Liver (tissue), 9 donors: ENCODE measurements around the gene SLC12A8. TPM values are rescaled to one million over a fixed set of nuclear protein-coding genes. Genes with fewer than 3 reads are reported as not detected.

Experiments used
- DNase-seq: peaks from one replicate; pipeline ENCODE4 v3.0.0-alpha.2; 2017; ENCODE audit warnings: low spot score
- H3K27ac ChIP-seq, 2 donors: one replicate each; pipeline ENCODE4 v1.7.0; 2013; ENCODE audit warnings: inconsistent platforms in 2 of 2, low read length in 2 of 2, control low read depth in 1 of 2, low read depth in 1 of 2, mild to moderate bottlenecking in 1 of 2
- H3K27me3 ChIP-seq, 4 donors: one replicate each; pipeline versions ENCODE4 v1.6.1 to v1.7.0; 2013; ENCODE audit warnings: low read length in 3 of 4, inconsistent platforms in 1 of 4, mild to moderate bottlenecking in 1 of 4, moderate library complexity in 1 of 4; ENCODE audit not compliant: control insufficient read depth in 4 of 4, insufficient read depth in 4 of 4
- H3K36me3 ChIP-seq, 4 donors: one replicate each; pipeline versions ENCODE4 v1.6.1 to v1.7.0; 2013; ENCODE audit warnings: low read length in 3 of 4, mild to moderate bottlenecking in 3 of 4, low read depth in 1 of 4, moderate library complexity in 1 of 4; ENCODE audit not compliant: control insufficient read depth in 4 of 4, insufficient read depth in 3 of 4
- H3K4me1 ChIP-seq, 4 donors: one replicate each; pipeline versions ENCODE4 v1.6.1 to v1.7.0; 2013; ENCODE audit warnings: low read length in 3 of 4, mild to moderate bottlenecking in 3 of 4, moderate library complexity in 1 of 4; ENCODE audit not compliant: control insufficient read depth in 4 of 4, insufficient read depth in 4 of 4
- H3K4me3 ChIP-seq, 3 donors: one replicate each; pipeline versions ENCODE4 v1.6.1 to v1.7.0; 2013; ENCODE audit warnings: low read length in 3 of 3, control low read depth in 1 of 3, low read depth in 1 of 3, mild to moderate bottlenecking in 1 of 3
- H3K9ac ChIP-seq, 2 donors: one replicate each; pipeline ENCODE4 v1.7.0; 2013; ENCODE audit warnings: low read length in 2 of 2, mild to moderate bottlenecking in 2 of 2, moderate library complexity in 2 of 2, control low read depth in 1 of 2, low read depth in 1 of 2
- H3K9me3 ChIP-seq, 4 donors: one replicate each; pipeline versions ENCODE4 v1.6.1 to v1.7.0; 2013; ENCODE audit warnings: low read length in 3 of 4; ENCODE audit not compliant: control insufficient read depth in 4 of 4
- EGR1 ChIP-seq, 2 donors: IDR thresholded peaks; 2 replicates each; pipeline ENCODE4 v1.6.1; 2016 to 2018; ENCODE audit warnings: antibody characterized with exemption in 2 of 2, low read depth in 2 of 2
- FOXA1 ChIP-seq: IDR thresholded peaks from 2 replicates; pipeline ENCODE4 v1.6.1; 2016; ENCODE audit warnings: antibody characterized with exemption
- FOXA2 ChIP-seq: IDR thresholded peaks from 2 replicates; pipeline ENCODE4 v1.6.1; 2016; ENCODE audit warnings: antibody characterized with exemption
- GABPA ChIP-seq, 2 donors: IDR thresholded peaks in 1 of 2; conservative IDR thresholded peaks in 1 of 2; 2 replicates each; pipeline ENCODE4 v1.6.1; 2016; ENCODE audit warnings: antibody characterized with exemption in 2 of 2, mild to moderate bottlenecking in 1 of 2, moderate library complexity in 1 of 2
- HNF4A ChIP-seq, 2 donors: conservative IDR thresholded peaks; 2 replicates each; pipeline ENCODE4 v1.6.1; 2016; ENCODE audit warnings: antibody characterized with exemption in 2 of 2, mild to moderate bottlenecking in 2 of 2
- HNF4G ChIP-seq: IDR thresholded peaks from 2 replicates; pipeline ENCODE4 v1.6.1; 2016; ENCODE audit warnings: antibody characterized with exemption
- NR2F2 ChIP-seq: IDR thresholded peaks from 2 replicates; pipeline ENCODE4 v1.6.1; 2016; ENCODE audit warnings: antibody characterized with exemption
- RAD21 ChIP-seq, 2 donors: IDR thresholded peaks; 2 replicates each; pipeline ENCODE4 v1.6.1; 2016; ENCODE audit warnings: antibody characterized with exemption in 2 of 2, mild to moderate bottlenecking in 2 of 2
- RXRA ChIP-seq, 2 donors: IDR thresholded peaks; 2 replicates each; pipeline ENCODE4 v1.6.1; 2017 to 2018; ENCODE audit warnings: antibody characterized with exemption in 2 of 2, mild to moderate bottlenecking in 1 of 2
- SP1 ChIP-seq: IDR thresholded peaks from 2 replicates; pipeline ENCODE4 v1.6.1; 2018; ENCODE audit warnings: antibody characterized with exemption, mild to moderate bottlenecking
- TAF1 ChIP-seq: conservative IDR thresholded peaks from 2 replicates; pipeline ENCODE4 v1.6.1; 2016; ENCODE audit warnings: antibody characterized with exemption, mild to moderate bottlenecking
- WGBS: extraction: QIAGEN DNeasy Blood & Tissue Kit; methylation state at CpG from one replicate; pipeline ENCODE4 v1.1.7; 2013; 5-methylcytosine and 5-hydroxymethylcytosine counted together
- polyA plus RNA-seq, 2 donors: library from polyadenylated mRNA; stranded (reverse) in 1 of 2; unstranded in 1 of 2; fragments of 200-250 nt in 1 of 2; fragments of >200 nt in 1 of 2; fragmentation: Nextera tagmentation in 1 of 2; extraction: Ambion mirVana in 1 of 2; gene quantifications; one replicate each; pipeline versions ENCODE4 v1.2.1 to v1.2.3, GENCODE V29; 2013 to 2015
- total RNA-seq, 2 donors: library from RNA; depleted of rRNA; stranded (reverse); fragments of >200 nt; gene quantifications; one replicate each; pipeline ENCODE4 v1.2.3, GENCODE V29; 2014
- TF ChIP-seq, protein P1 (sequence below): IDR thresholded peaks from 2 replicates; pipeline ENCODE4 v1.6.1; 2016; ENCODE audit warnings: antibody characterized with exemption
- TF ChIP-seq, protein P2 (sequence below): IDR thresholded peaks from 2 replicates; pipeline ENCODE4 v1.6.1; 2016; ENCODE audit warnings: antibody characterized with exemption, mild to moderate bottlenecking
- TF ChIP-seq, protein P3 (sequence below): IDR thresholded peaks from 2 replicates; pipeline ENCODE4 v1.6.1; 2016; ENCODE audit warnings: antibody characterized with exemption
- TF ChIP-seq, protein P4 (sequence below): IDR thresholded peaks from 2 replicates; pipeline ENCODE4 v1.6.1; 2016; ENCODE audit warnings: antibody characterized with exemption
- donor health status: healthy.
- donor health status: healthy.
- donor health status: healthy.
- donor health status: healthy.
- donor health status: healthy.

The SLC12A8 gene
- total and polyA plus RNA-seq, 4 donors, result 2.7 to 20.3 (median 5.5) TPM

DNA sequence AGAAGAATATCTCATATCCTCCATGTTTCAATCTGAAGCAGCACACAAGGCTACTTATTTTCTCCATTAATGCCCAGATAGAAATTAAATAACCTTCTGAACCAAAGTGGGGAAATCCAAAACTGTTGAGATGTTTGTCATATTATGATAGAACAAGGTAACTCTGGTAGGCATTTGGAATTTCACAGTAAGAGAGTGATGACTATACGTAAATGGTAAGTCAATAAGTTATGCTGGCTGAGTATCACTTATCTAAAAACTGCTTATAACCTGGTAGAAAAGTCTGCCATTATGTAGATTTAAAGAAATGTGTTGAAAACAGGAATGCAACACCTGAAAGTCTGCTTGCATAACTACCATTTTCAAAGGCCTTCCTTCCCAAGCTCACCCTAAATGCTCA, 17.2 kb upstream of the SLC12A8 start:
- H3K9ac ChIP-seq, result no peak overlapping the region
- DNase-seq, result no peak
- 96% methylated on average over 1 of the region's 1 CpG for WGBS
- peaks cover 0 to 19% (median 16%) of the 10 kb centered on the region in 4 donors for H3K36me3 ChIP-seq
- no peaks in the 10 kb centered on the region for H3K27me3 ChIP-seq
- no peak overlapping the region for H3K4me3 ChIP-seq
- no peaks in the 10 kb centered on the region for H3K9me3 ChIP-seq
- H3K27ac ChIP-seq, result no peak overlapping the region
- TF ChIP-seq, protein P1, sequence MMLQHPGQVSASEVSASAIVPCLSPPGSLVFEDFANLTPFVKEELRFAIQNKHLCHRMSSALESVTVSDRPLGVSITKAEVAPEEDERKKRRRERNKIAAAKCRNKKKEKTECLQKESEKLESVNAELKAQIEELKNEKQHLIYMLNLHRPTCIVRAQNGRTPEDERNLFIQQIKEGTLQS, result no peak
- TF ChIP-seq NR2F2 (no peak), SP1 (no peak)
- TF ChIP-seq, protein P2, sequence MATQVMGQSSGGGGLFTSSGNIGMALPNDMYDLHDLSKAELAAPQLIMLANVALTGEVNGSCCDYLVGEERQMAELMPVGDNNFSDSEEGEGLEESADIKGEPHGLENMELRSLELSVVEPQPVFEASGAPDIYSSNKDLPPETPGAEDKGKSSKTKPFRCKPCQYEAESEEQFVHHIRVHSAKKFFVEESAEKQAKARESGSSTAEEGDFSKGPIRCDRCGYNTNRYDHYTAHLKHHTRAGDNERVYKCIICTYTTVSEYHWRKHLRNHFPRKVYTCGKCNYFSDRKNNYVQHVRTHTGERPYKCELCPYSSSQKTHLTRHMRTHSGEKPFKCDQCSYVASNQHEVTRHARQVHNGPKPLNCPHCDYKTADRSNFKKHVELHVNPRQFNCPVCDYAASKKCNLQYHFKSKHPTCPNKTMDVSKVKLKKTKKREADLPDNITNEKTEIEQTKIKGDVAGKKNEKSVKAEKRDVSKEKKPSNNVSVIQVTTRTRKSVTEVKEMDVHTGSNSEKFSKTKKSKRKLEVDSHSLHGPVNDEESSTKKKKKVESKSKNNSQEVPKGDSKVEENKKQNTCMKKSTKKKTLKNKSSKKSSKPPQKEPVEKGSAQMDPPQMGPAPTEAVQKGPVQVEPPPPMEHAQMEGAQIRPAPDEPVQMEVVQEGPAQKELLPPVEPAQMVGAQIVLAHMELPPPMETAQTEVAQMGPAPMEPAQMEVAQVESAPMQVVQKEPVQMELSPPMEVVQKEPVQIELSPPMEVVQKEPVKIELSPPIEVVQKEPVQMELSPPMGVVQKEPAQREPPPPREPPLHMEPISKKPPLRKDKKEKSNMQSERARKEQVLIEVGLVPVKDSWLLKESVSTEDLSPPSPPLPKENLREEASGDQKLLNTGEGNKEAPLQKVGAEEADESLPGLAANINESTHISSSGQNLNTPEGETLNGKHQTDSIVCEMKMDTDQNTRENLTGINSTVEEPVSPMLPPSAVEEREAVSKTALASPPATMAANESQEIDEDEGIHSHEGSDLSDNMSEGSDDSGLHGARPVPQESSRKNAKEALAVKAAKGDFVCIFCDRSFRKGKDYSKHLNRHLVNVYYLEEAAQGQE, result no peak
- TF ChIP-seq, protein P3, sequence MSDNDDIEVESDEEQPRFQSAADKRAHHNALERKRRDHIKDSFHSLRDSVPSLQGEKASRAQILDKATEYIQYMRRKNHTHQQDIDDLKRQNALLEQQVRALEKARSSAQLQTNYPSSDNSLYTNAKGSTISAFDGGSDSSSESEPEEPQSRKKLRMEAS, result no peak
- TF ChIP-seq, protein P4, sequence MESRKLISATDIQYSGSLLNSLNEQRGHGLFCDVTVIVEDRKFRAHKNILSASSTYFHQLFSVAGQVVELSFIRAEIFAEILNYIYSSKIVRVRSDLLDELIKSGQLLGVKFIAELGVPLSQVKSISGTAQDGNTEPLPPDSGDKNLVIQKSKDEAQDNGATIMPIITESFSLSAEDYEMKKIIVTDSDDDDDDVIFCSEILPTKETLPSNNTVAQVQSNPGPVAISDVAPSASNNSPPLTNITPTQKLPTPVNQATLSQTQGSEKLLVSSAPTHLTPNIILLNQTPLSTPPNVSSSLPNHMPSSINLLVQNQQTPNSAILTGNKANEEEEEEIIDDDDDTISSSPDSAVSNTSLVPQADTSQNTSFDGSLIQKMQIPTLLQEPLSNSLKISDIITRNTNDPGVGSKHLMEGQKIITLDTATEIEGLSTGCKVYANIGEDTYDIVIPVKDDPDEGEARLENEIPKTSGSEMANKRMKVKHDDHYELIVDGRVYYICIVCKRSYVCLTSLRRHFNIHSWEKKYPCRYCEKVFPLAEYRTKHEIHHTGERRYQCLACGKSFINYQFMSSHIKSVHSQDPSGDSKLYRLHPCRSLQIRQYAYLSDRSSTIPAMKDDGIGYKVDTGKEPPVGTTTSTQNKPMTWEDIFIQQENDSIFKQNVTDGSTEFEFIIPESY, result no peak
- H3K4me1 ChIP-seq, result no peaks in the 10 kb centered on the region

DNA sequence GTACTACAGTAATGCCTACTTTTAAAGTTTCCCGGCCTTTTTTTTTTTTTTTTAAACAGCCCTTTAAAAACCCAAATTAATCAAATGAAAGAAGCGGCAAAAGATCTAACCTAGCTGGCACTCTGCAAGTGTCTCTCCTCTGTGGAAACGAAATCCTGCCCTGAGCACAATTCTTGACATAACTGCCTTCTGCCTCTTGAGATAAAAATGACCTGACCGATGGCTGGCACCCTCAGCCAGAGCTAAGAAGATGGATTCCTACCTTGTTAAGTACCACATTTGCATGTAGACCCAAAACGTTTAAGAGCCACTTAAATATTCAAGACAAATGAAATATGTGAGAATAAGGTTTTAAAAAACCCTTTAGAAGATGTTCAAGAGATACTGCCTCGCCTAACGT, 16.6 kb upstream of the SLC12A8 start:
- no peak overlapping the region for H3K4me3 ChIP-seq
- no peaks in the 10 kb centered on the region for H3K9me3 ChIP-seq
- no peak overlapping the region for H3K27ac ChIP-seq
- 90% methylated on average over 7 of the region's 7 CpGs for WGBS
- H3K9ac ChIP-seq, result no peak overlapping the region
- TF ChIP-seq GABPA (IDR thresholded peaks at IDR 0.05 in 1 of 2, conservative IDR thresholded peaks at IDR 0.05 in 1 of 2) (no peak), FOXA1 (no peak), HNF4G (no peak), SP1 (no peak), HNF4A (conservative IDR thresholded peaks at IDR 0.05) (no peak), TAF1 (no peak), RAD21 (IDR thresholded peaks at IDR 0.05) (no peak), NR2F2 (no peak), RXRA (IDR thresholded peaks at IDR 0.05) (no peak), EGR1 (IDR thresholded peaks at IDR 0.05; ENCODE audit: low read depth in 2 of 2) (no peak), FOXA2 (no peak)
- TF ChIP-seq, protein P1, result no peak
- TF ChIP-seq, protein P2, result no peak
- TF ChIP-seq, protein P4, result no peak
- TF ChIP-seq, protein P3, result no peak
- H3K4me1 ChIP-seq, result no peaks in the 10 kb centered on the region
- H3K36me3 ChIP-seq, result peaks cover 0 to 19% (median 16%) of the 10 kb centered on the region in 4 donors
- no peaks in the 10 kb centered on the region for H3K27me3 ChIP-seq
- DNase-seq, result no peak
